HL-60 (cell line): ENCODE data around the gene EBI3.

ENCODE experiments used
- CTCF ChIP-seq: IDR thresholded peaks from one replicate; pipeline ENCODE4 v1.5.1; 2011; ENCODE audit warnings: low read length, control low read depth, inconsistent platforms; ENCODE audit not compliant: insufficient read depth
- GABPA ChIP-seq: IDR thresholded peaks from 2 replicates; pipeline ENCODE4 v1.6.1; 2012; ENCODE audit warnings: low read depth
- POLR2AphosphoS5 ChIP-seq: IDR thresholded peaks from 2 replicates; pipeline ENCODE4 v1.6.1; 2012; ENCODE audit warnings: low read depth
- REST ChIP-seq: IDR thresholded peaks from 2 replicates; pipeline ENCODE4 v1.6.1; 2012; ENCODE audit warnings: low read depth; ENCODE audit not compliant: insufficient replicate concordance
- SPI1 ChIP-seq: IDR thresholded peaks from 2 replicates; pipeline ENCODE4 v1.6.1; 2012; ENCODE audit warnings: low read depth, mild to moderate bottlenecking, borderline replicate concordance

DNA sequence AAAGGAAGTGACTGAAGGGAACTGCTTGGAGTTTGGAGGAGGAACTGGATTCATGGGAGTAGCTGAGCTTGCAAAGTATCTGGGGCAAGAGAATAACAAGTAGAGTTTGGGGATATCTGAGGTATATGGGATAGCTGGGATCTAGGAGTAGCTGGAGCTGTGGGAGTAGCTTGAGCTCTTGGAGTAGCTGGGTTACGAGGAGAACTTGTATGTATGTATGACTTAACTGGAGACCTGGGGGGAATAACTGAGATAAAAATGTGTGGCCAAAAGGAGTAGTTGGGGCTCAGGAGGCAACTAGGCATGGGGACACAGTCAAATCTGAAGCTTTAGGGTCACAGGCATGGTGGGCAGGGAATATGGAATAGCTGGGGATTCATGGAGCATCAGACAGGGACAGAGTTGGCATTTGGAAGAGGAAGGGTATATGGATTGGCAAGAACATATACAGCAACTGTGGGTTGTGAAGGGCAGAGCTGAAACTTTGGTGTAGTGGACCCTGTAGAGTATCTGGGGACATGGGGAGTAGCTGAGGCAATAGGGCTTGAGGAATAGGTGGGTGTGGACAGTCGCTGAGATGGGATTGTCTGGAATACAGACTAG is 28.3 kb upstream of the EBI3 start:
- TF ChIP-seq CTCF (no peak), POLR2AphosphoS5 (no peak), REST (no peak), GABPA (no peak), SPI1 (no peak)
